Retinal pigment epithelial cell (primary cell): Measurements from ENCODE around the gene FSTL4.

Experiments
- DNase-seq: peaks from one replicate; pipeline ENCODE4 v3.0.0-alpha.2; 2010; ENCODE audit warnings: low read depth
- H3K4me3 ChIP-seq: 2 replicates; pipeline ENCODE4 v1.5.1; 2011; ENCODE audit warnings: mild to moderate bottlenecking, low read length, control low read depth, moderate library complexity
- CTCF ChIP-seq: conservative IDR thresholded peaks from 2 replicates; pipeline ENCODE4 v1.5.1; 2011; ENCODE audit warnings: low read depth, low read length, control low read depth, inconsistent platforms

The FSTL4 gene

GRCh38 chr5:133528841-133529240, 83.5 kb downstream of the FSTL4 start:
- H3K4me3 ChIP-seq: no peak overlapping the region
- no peak for DNase-seq
- TF ChIP-seq CTCF: no peak

- no peak for TF ChIP-seq CTCF
These were observed 85.0 kb downstream of the FSTL4 start for GRCh38 chr5:133527311-133527710.

GRCh38 chr5:133526368-133526767, 86.0 kb downstream of the FSTL4 start:
- H3K4me3 ChIP-seq: no peak overlapping the region
- no peak for TF ChIP-seq CTCF
- DNase-seq: no peak

More at GRCh38 chr5:133527311-133527710, 85.0 kb downstream of the FSTL4 start:
- no peak for DNase-seq
- H3K4me3 ChIP-seq: no peak overlapping the region

GRCh38 chr5:133525126-133525525, 87.2 kb downstream of the FSTL4 start:
- DNase-seq: no peak
- no peak for TF ChIP-seq CTCF
- H3K4me3 ChIP-seq: no peak overlapping the region

- no peak for TF ChIP-seq CTCF
- no peak for DNase-seq
- no peak overlapping the region for H3K4me3 ChIP-seq
These were observed 87.7 kb downstream of the FSTL4 start for GRCh38 chr5:133524666-133525065.

- no peak for DNase-seq
- no peak overlapping the region for H3K4me3 ChIP-seq
- TF ChIP-seq CTCF: no peak
These were observed 88.3 kb downstream of the FSTL4 start for GRCh38 chr5:133523961-133524586.

GRCh38 chr5:133523013-133523658, 89.2 kb downstream of the FSTL4 start:
- no peak overlapping the region for H3K4me3 ChIP-seq
- no peak for TF ChIP-seq CTCF
- no peak for DNase-seq
